Measurements from ENCODE around the gene DCLK1. TPM values are rescaled to one million over a fixed set of nuclear protein-coding genes. Genes with fewer than 3 reads are reported as not detected.

DCLK1 gene
- total RNA-seq, 4 donors from 2014 or later: 3.8 to 10.0 (median 8.2) TPM

DNA sequence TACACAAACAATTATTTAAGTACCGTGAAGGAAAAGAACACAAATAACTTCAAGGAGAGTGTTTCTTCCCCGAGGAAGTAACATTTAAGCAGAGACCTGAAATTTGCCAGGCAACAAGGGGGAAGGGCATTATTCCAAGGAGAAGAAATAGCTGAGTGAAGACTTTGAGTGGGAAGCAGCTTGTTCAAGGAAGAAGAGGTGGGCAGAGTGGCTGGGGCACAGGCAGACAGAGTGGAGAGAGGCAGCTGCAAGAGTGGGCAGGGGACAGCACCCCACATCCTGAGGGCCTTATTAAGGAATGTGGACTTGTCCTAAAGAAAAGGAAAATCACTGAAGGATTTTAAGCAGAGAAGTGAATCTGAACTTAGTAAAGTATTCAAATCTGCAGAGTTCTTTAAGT is 4.7 kb upstream of the DCLK1 start:
- no peak overlapping the region for H3K4me3 ChIP-seq
- TF ChIP-seq, protein P1, sequence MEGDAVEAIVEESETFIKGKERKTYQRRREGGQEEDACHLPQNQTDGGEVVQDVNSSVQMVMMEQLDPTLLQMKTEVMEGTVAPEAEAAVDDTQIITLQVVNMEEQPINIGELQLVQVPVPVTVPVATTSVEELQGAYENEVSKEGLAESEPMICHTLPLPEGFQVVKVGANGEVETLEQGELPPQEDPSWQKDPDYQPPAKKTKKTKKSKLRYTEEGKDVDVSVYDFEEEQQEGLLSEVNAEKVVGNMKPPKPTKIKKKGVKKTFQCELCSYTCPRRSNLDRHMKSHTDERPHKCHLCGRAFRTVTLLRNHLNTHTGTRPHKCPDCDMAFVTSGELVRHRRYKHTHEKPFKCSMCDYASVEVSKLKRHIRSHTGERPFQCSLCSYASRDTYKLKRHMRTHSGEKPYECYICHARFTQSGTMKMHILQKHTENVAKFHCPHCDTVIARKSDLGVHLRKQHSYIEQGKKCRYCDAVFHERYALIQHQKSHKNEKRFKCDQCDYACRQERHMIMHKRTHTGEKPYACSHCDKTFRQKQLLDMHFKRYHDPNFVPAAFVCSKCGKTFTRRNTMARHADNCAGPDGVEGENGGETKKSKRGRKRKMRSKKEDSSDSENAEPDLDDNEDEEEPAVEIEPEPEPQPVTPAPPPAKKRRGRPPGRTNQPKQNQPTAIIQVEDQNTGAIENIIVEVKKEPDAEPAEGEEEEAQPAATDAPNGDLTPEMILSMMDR (IDR thresholded peaks at IDR 0.05 in 4 of 5, conservative IDR thresholded peaks at IDR 0.05 in 1 of 5): no peak
- no peak for TF ChIP-seq POLR2A (IDR thresholded peaks at IDR 0.05)
- no peak for ATAC-seq
- intact Hi-C loops (cut with DNase I; ENCODE audit: low total_unique reads) (no loop called here), in situ Hi-C loops (cut with MboI; ENCODE audit: low sequenced_read_pairs in 4 of 4) (no loop called here)
- no peaks in the 10 kb centered on the region for H3K9me3 ChIP-seq
- H3K4me1 ChIP-seq: no peaks in the 10 kb centered on the region
- H3K36me3 ChIP-seq: no peaks in the 10 kb centered on the region
- no peak for DNase-seq
- no peak overlapping the region for H3K27ac ChIP-seq
- H3K27me3 ChIP-seq: peaks cover 0 to 4% (median 3%) of the 10 kb centered on the region in 3 donors

DNA sequence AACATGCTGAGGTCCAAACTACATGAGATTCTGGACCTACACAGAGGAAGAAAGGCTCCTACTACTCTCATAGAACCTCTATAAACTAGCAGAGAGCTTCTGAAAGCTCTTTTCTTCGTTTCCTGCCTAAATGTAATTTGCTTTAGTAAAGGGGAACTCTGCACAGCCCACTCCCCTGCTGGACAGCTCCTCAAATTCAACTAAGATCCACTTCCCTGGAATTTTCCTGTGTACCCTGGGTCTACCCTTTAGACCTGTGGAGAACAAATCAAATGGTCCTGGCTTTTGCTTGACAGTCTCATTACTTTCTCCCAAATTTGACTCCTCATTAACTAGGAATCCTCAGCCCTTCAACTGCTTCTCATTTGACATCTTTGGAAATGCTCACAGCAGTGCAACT is 3.5 kb upstream of the DCLK1 start:
- TF ChIP-seq, protein P1 (IDR thresholded peaks at IDR 0.05 in 4 of 5, conservative IDR thresholded peaks at IDR 0.05 in 1 of 5): no peak
- TF ChIP-seq POLR2A (IDR thresholded peaks at IDR 0.05): no peak
- Histone ChIP-seq H3K27me3 (peaks cover 0 to 8% (median 5%) of the 10 kb centered on the region in 3 donors), H3K4me3 (no peak overlapping the region), H3K27ac (no peak overlapping the region), H3K9me3 (no peaks in the 10 kb centered on the region), H3K4me1 (peaks cover 0 to 4% of the 10 kb centered on the region in 2 donors), H3K36me3 (no peaks in the 10 kb centered on the region)
- in situ Hi-C loops (cut with MboI; ENCODE audit: low sequenced_read_pairs in 4 of 4): no loop called here
- ATAC-seq (no peak), DNase-seq (no peak)
- intact Hi-C loops (cut with DNase I; ENCODE audit: low total_unique reads): no loop called here

DNA sequence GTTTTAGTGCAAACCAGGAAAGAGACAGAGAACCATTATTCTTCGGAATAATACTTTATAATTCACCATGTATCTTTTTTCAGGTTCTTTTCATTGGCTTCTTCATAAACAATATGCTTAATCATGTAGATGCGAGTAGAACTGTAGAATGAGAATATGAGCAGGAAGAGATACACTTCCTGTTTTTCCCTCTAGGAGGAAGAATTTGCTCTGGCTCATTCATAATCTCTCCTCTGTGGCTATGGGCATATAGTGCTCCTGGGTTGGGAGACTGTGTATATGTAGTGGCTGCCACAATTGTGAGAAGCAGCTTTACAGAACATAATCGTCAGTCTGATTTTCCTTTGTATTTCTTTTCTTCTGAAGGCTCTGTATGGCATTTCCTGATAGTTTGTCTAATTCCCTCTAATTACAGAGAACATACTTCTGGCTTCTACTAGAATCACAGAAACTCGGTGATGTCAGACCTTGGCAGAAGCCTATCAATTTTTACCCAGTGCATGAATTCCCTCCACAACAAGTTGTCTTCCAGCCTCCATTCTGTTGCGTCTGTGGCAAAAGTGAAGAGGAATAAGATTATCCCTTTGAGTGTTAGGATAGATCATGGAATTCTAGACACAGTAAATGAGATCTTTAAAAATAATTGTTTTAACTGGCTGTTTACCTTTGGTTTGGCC is 2.9 kb upstream of the DCLK1 start:
- DNase-seq (no peak), ATAC-seq (no peak)
- Histone ChIP-seq H3K9me3 (no peaks in the 10 kb centered on the region), H3K4me1 (peaks cover 0 to 4% of the 10 kb centered on the region in 2 donors), H3K4me3 (no peak overlapping the region), H3K27ac (no peak overlapping the region), H3K27me3 (peaks cover 0 to 10% (median 5%) of the 10 kb centered on the region in 3 donors), H3K36me3 (no peaks in the 10 kb centered on the region)
- TF ChIP-seq, protein P1 (IDR thresholded peaks at IDR 0.05 in 4 of 5, conservative IDR thresholded peaks at IDR 0.05 in 1 of 5): no peak
- no peak for TF ChIP-seq POLR2A (IDR thresholded peaks at IDR 0.05)
- in situ Hi-C loops (cut with MboI; ENCODE audit: low sequenced_read_pairs in 4 of 4) (no loop called here), intact Hi-C loops (cut with DNase I; ENCODE audit: low total_unique reads) (no loop called here)

DNA sequence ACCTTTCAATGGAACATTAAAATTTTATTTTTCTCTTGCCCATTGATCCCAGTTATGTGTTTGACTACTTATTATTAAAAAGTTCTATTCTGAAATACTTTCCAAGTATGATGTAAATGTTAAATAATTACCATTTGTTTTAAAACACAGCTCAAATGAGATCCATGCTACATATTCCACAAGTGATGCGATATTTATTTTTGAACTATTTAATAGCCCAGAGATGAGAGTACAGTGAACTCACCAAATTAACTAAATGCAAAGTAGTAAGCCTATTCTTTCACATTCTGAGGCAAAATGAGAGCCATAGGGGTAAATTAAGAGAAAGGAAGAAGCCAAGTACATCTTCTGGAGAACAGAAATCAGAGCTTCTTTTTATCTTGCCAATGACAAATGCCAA is 1.2 kb upstream of the DCLK1 start:
- intact Hi-C loops (cut with DNase I; ENCODE audit: low total_unique reads): no loop called here
- in situ Hi-C loops (cut with MboI; ENCODE audit: low sequenced_read_pairs in 4 of 4): no loop called here
- no peaks in the 10 kb centered on the region for H3K36me3 ChIP-seq
- peaks cover 0 to 10% (median 5%) of the 10 kb centered on the region in 3 donors for H3K27me3 ChIP-seq
- ATAC-seq: no peak
- TF ChIP-seq, protein P1 (IDR thresholded peaks at IDR 0.05 in 4 of 5, conservative IDR thresholded peaks at IDR 0.05 in 1 of 5): no peak
- TF ChIP-seq POLR2A (IDR thresholded peaks at IDR 0.05): no peak
- peaks cover 0 to 4% of the 10 kb centered on the region in 2 donors for H3K4me1 ChIP-seq
- no peak overlapping the region for H3K27ac ChIP-seq
- DNase-seq: no peak
- no peak overlapping the region for H3K4me3 ChIP-seq
- H3K9me3 ChIP-seq: no peaks in the 10 kb centered on the region

Measured in gastrocnemius medialis (tissue), 4 donors.